ENCODE results near the gene LTF.

Gene LTF

DNA sequence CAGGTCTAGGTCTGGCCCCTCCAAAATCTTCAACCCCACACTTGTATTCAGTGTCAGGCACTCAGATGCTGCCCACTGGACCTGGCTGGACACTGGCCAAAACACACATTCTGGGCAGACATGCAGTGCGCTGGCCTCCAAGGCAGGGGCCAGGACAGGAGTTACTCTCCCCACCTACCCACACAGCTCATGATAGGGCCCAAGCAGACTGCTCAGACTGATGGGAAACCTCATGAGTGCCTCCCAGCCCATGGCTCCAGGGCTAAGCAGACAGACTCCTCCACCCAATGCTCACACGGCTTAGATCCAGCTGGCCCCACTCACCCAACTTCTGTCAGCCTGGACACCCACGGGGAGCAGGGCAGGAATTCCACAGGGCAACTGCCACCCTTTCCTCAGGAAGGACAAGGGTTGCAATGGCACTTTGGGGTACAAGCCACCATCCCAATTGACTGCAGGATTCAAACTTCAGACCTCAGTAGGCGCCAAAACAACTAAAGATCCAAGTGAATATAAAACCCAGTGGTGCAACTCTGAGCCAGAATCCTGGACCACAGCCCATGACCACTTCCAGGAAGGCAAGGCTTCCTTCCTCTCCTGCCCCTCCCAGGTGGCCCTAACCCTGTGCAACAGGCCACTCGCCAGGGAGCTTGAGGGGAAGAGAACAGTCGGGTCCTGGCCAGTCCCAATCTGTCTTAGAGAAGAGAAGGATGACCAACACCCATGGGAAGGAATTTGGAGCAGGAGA is 1.4 kb downstream of the LTF start:
- Histone ChIP-seq H3K4me1 (ENCODE audit: low read length) (peaks cover 4% of the 10 kb centered on the region; the same call in 1 of the 2 replicates), H4K20me1 (ENCODE audit: insufficient read depth, low read length) (no peaks in the 10 kb centered on the region), H3K79me2 (ENCODE audit: low read length) (no peaks in the 10 kb centered on the region), H3K36me3 (replicated peaks; ENCODE audit: low read depth, low read length) (no peaks in the 10 kb centered on the region), H2AFZ (ENCODE audit: low read depth, low read length) (no peak overlapping the region), H3K9ac (ENCODE audit: low read length) (no peak overlapping the region), H3K27ac (ENCODE audit: low read length) (no peak overlapping the region), H3K4me3 (ENCODE audit: low read length) (no peak overlapping the region), H3K4me2 (ENCODE audit: low read length) (no peak overlapping the region), H3K27me3 (ENCODE audit: low read depth, low read length) (peaks cover 53% of the 10 kb centered on the region), H3K9me3 (ENCODE audit: insufficient read depth, low read length) (no peaks in the 10 kb centered on the region)
- TF ChIP-seq, protein P1, sequence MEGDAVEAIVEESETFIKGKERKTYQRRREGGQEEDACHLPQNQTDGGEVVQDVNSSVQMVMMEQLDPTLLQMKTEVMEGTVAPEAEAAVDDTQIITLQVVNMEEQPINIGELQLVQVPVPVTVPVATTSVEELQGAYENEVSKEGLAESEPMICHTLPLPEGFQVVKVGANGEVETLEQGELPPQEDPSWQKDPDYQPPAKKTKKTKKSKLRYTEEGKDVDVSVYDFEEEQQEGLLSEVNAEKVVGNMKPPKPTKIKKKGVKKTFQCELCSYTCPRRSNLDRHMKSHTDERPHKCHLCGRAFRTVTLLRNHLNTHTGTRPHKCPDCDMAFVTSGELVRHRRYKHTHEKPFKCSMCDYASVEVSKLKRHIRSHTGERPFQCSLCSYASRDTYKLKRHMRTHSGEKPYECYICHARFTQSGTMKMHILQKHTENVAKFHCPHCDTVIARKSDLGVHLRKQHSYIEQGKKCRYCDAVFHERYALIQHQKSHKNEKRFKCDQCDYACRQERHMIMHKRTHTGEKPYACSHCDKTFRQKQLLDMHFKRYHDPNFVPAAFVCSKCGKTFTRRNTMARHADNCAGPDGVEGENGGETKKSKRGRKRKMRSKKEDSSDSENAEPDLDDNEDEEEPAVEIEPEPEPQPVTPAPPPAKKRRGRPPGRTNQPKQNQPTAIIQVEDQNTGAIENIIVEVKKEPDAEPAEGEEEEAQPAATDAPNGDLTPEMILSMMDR (IDR thresholded peaks at IDR 0.05; ENCODE audit: low read depth, low read length): no peak
- no peak for TF ChIP-seq EZH2phosphoT487 (IDR thresholded peaks at IDR 0.05; ENCODE audit: low read depth)

DNA sequence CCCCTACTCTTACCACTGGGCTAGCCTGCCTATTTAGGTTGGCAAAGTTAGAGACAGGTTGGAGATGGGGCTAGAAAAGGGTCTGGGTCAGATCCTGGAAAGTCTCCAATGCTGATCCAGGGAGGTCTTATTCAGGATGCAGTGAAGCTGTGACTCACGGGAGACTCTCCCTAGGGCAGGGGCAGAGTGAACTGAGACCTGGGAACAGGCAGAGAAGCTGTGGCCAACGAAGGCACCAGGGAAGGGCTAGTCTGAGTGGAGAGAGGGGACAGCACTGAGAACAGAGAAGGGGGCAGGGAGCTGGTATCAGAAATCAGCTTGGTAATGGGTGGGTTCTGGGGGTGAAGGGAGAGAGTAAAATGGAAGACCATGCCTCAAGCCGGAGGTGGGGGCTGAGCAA is 2.2 kb downstream of the LTF start:
- Histone ChIP-seq H4K20me1 (ENCODE audit: insufficient read depth, low read length) (no peaks in the 10 kb centered on the region), H2AFZ (ENCODE audit: low read depth, low read length) (no peak overlapping the region), H3K9ac (ENCODE audit: low read length) (no peak overlapping the region), H3K4me2 (ENCODE audit: low read length) (no peak overlapping the region), H3K4me1 (ENCODE audit: low read length) (peaks cover 4% of the 10 kb centered on the region; the same call in 1 of the 2 replicates), H3K79me2 (ENCODE audit: low read length) (no peaks in the 10 kb centered on the region), H3K27ac (ENCODE audit: low read length) (no peak overlapping the region), H3K4me3 (ENCODE audit: low read length) (no peak overlapping the region), H3K27me3 (ENCODE audit: low read depth, low read length) (peaks cover 53% of the 10 kb centered on the region), H3K9me3 (ENCODE audit: insufficient read depth, low read length) (no peaks in the 10 kb centered on the region), H3K36me3 (replicated peaks; ENCODE audit: low read depth, low read length) (no peaks in the 10 kb centered on the region)
- TF ChIP-seq, protein P1 (IDR thresholded peaks at IDR 0.05; ENCODE audit: low read depth, low read length): no peak
- no peak for TF ChIP-seq EZH2phosphoT487 (IDR thresholded peaks at IDR 0.05; ENCODE audit: low read depth)

DNA sequence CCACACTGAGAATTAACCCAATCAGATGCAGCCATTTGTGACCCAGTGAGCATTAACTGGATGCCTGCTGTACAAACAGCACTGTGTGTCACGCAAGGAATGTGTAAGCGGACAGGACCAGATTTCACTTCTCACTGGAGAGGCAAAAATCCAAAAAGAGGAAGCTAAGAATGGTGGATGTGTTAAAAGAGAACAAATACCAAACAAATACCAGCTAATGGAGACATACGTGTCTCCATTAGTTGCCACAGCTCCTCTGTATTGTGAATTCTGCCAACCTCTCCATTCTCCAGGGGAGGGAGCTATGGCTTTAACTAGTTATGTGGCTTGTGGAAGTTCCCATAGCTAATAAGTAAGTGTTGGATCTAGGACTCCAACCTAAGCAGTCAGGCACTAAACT is 2.6 kb downstream of the LTF start:
- H2AFZ ChIP-seq (ENCODE audit: low read depth, low read length): no peak overlapping the region
- H4K20me1 ChIP-seq (ENCODE audit: insufficient read depth, low read length): no peaks in the 10 kb centered on the region
- TF ChIP-seq EZH2phosphoT487 (IDR thresholded peaks at IDR 0.05; ENCODE audit: low read depth): no peak
- TF ChIP-seq, protein P1 (IDR thresholded peaks at IDR 0.05; ENCODE audit: low read depth, low read length): peak; percentile 14; the same call in 1 of the 2 replicates
- H3K27me3 ChIP-seq (ENCODE audit: low read depth, low read length): peaks cover 56% of the 10 kb centered on the region
- no peaks in the 10 kb centered on the region for H3K9me3 ChIP-seq (ENCODE audit: insufficient read depth, low read length)
- no peaks in the 10 kb centered on the region for H3K36me3 ChIP-seq (replicated peaks; ENCODE audit: low read depth, low read length)
- no peak overlapping the region for H3K9ac ChIP-seq (ENCODE audit: low read length)
- H3K4me3 ChIP-seq (ENCODE audit: low read length): no peak overlapping the region
- H3K4me2 ChIP-seq (ENCODE audit: low read length): no peak overlapping the region; the same call in 1 of the 2 replicates
- no peak overlapping the region for H3K27ac ChIP-seq (ENCODE audit: low read length)
- peaks cover 4% of the 10 kb centered on the region; the same call in 1 of the 2 replicates for H3K4me1 ChIP-seq (ENCODE audit: low read length)
- H3K79me2 ChIP-seq (ENCODE audit: low read length): no peaks in the 10 kb centered on the region

DNA sequence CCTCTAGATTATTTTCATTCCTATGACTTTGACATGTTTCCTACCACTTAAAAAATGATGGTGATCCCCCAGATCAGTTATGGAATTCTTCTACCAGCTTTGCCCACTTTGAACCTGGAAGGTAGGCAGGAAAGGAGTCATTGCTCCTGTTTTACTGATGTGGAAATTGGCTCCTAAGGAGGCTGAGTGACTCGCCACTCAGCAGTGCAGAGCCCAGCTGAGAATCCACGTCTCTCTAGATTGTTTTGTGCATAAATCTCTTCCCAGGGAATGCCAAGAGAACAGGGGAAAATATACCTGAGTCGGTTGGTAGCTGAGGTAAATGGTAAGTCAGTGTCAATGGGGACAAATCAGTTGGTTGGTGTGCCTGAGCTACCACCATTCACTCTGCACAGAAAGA is 4.7 kb downstream of the LTF start:
- no peak overlapping the region for H3K4me3 ChIP-seq (ENCODE audit: low read length)
- H3K36me3 ChIP-seq (replicated peaks; ENCODE audit: low read depth, low read length): no peaks in the 10 kb centered on the region
- no peak overlapping the region for H2AFZ ChIP-seq (ENCODE audit: low read depth, low read length)
- TF ChIP-seq, protein P1 (IDR thresholded peaks at IDR 0.05; ENCODE audit: low read depth, low read length): no peak
- no peak for TF ChIP-seq EZH2phosphoT487 (IDR thresholded peaks at IDR 0.05; ENCODE audit: low read depth)
- H3K9ac ChIP-seq (ENCODE audit: low read length): no peak overlapping the region
- peaks cover 4% of the 10 kb centered on the region; the same call in 1 of the 2 replicates for H3K4me1 ChIP-seq (ENCODE audit: low read length)
- H3K9me3 ChIP-seq (ENCODE audit: insufficient read depth, low read length): no peaks in the 10 kb centered on the region
- peaks cover 60% of the 10 kb centered on the region for H3K27me3 ChIP-seq (ENCODE audit: low read depth, low read length)
- no peaks in the 10 kb centered on the region for H4K20me1 ChIP-seq (ENCODE audit: insufficient read depth, low read length)
- no peaks in the 10 kb centered on the region for H3K79me2 ChIP-seq (ENCODE audit: low read length)
- H3K4me2 ChIP-seq (ENCODE audit: low read length): no peak overlapping the region
- H3K27ac ChIP-seq (ENCODE audit: low read length): no peak overlapping the region

All from OCI-LY3 (cell line).